ENCODE results near the gene USP5.
A peak's percentile ranks its signal among the peaks of the same experiment; 100 is the strongest.

USP5 gene

DNA sequence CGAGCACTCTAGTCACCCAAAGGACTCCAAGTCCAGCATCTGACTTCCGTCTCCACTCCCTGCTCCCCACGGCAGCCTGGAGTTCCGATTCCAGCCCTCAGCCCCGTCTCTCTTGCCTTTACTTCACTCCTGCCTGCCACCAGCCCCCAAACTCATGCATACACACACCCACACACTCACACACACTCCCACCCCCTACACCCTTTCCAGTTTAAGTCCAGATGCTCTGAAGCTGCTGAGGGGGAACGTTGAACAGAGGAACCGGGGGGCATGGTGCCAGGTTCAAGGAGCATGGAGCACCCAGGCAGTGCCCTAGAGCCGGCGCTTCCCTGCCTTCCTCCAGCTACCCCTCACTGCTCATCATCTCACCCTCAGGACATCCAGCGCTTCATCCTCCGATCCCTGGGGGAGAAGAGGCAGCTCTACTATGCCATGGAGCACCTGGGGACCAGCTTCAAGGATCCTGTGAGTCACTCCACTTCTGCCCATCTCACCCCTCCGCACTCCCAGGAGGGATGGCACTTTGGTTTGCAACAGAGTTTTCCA is 20.4 kb upstream of the USP5 start:
- Histone ChIP-seq H3K27ac (ENCODE audit: low read depth in 2 of 2, low read length in 2 of 2) (no peak overlapping the region), H3K36me3 (ENCODE audit: control insufficient read depth in 2 of 2, insufficient read depth in 2 of 2, low read length in 2 of 2) (peaks cover 0 to 3% of the 10 kb centered on the region in 2 donors), H3K9ac (ENCODE audit: low read depth in 1 of 2, low read length in 2 of 2) (no peak overlapping the region), H3K9me3 (ENCODE audit: control insufficient read depth in 2 of 2, low read length in 2 of 2) (no peaks in the 10 kb centered on the region), H3K4me3 (ENCODE audit: low read length in 2 of 2) (no peak overlapping the region), H3K27me3 (ENCODE audit: control insufficient read depth in 2 of 2, insufficient read depth in 2 of 2, low read length in 2 of 2) (peaks cover 18 to 19% of the 10 kb centered on the region in 2 donors), H3K4me1 (ENCODE audit: control insufficient read depth in 2 of 2, insufficient read depth in 2 of 2, low read length in 2 of 2) (peaks cover 9 to 11% of the 10 kb centered on the region in 2 donors)

GRCh38 chr12:6832125-6832524 is 19.8 kb upstream of the USP5 start:
- H3K4me3 ChIP-seq (ENCODE audit: low read length in 2 of 2), result no peak overlapping the region
- no peak overlapping the region for H3K27ac ChIP-seq (ENCODE audit: low read depth in 2 of 2, low read length in 2 of 2)
- H3K36me3 ChIP-seq (ENCODE audit: control insufficient read depth in 2 of 2, insufficient read depth in 2 of 2, low read length in 2 of 2), result peaks cover 0 to 3% of the 10 kb centered on the region in 2 donors
- no peaks in the 10 kb centered on the region for H3K9me3 ChIP-seq (ENCODE audit: control insufficient read depth in 2 of 2, low read length in 2 of 2)
- peaks cover 9 to 11% of the 10 kb centered on the region in 2 donors for H3K4me1 ChIP-seq (ENCODE audit: control insufficient read depth in 2 of 2, insufficient read depth in 2 of 2, low read length in 2 of 2)
- no peak overlapping the region for H3K9ac ChIP-seq (ENCODE audit: low read depth in 1 of 2, low read length in 2 of 2)
- peaks cover 18 to 19% of the 10 kb centered on the region in 2 donors for H3K27me3 ChIP-seq (ENCODE audit: control insufficient read depth in 2 of 2, insufficient read depth in 2 of 2, low read length in 2 of 2)

- Histone ChIP-seq H3K36me3 (ENCODE audit: control insufficient read depth in 2 of 2, insufficient read depth in 2 of 2, low read length in 2 of 2) (peaks cover 0 to 3% of the 10 kb centered on the region in 2 donors), H3K9me3 (ENCODE audit: control insufficient read depth in 2 of 2, low read length in 2 of 2) (no peaks in the 10 kb centered on the region), H3K9ac (ENCODE audit: low read depth in 1 of 2, low read length in 2 of 2) (no peak overlapping the region), H3K27me3 (ENCODE audit: control insufficient read depth in 2 of 2, insufficient read depth in 2 of 2, low read length in 2 of 2) (peaks cover 14 to 16% of the 10 kb centered on the region in 2 donors), H3K4me3 (ENCODE audit: low read length in 2 of 2) (no peak overlapping the region), H3K4me1 (ENCODE audit: control insufficient read depth in 2 of 2, insufficient read depth in 2 of 2, low read length in 2 of 2) (peaks cover 6 to 9% of the 10 kb centered on the region in 2 donors), H3K27ac (ENCODE audit: low read depth in 2 of 2, low read length in 2 of 2) (no peak overlapping the region)
Observed at GRCh38 chr12:6833189-6833890, 18.6 kb upstream of the USP5 start.

GRCh38 chr12:6834254-6834653 is 17.7 kb upstream of the USP5 start:
- Histone ChIP-seq H3K27me3 (ENCODE audit: control insufficient read depth in 2 of 2, insufficient read depth in 2 of 2, low read length in 2 of 2) (peaks cover 9% of the 10 kb centered on the region in 2 donors), H3K9me3 (ENCODE audit: control insufficient read depth in 2 of 2, low read length in 2 of 2) (no peaks in the 10 kb centered on the region), H3K36me3 (ENCODE audit: control insufficient read depth in 2 of 2, insufficient read depth in 2 of 2, low read length in 2 of 2) (peaks cover 0 to 3% of the 10 kb centered on the region in 2 donors), H3K27ac (ENCODE audit: low read depth in 2 of 2, low read length in 2 of 2) (no peak overlapping the region), H3K4me3 (ENCODE audit: low read length in 2 of 2) (no peak overlapping the region), H3K9ac (ENCODE audit: low read depth in 1 of 2, low read length in 2 of 2) (no peak overlapping the region), H3K4me1 (ENCODE audit: control insufficient read depth in 2 of 2, insufficient read depth in 2 of 2, low read length in 2 of 2) (peaks cover 2 to 7% of the 10 kb centered on the region in 2 donors)

DNA sequence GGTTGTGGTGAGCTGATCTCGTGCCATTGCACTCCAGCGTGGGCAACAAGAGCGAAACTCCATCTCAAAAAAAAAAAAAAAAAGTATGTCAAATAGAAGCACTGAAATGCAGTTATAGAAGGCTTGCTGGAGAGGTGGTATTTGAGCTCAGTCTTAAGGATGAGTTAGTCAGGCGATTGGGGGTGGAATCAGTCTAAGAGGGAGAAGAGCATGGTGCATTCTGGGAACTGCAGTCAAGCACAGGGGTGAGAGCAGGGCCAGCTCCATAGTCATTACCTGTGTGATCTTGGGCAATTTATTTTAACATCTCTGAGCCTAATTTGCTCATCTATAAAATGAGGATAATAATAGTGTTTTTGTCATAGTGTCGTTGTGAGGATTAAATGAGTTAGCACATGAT is 17.1 kb upstream of the USP5 start:
- no peak overlapping the region for H3K4me3 ChIP-seq (ENCODE audit: low read length in 2 of 2)
- H3K9me3 ChIP-seq (ENCODE audit: control insufficient read depth in 2 of 2, low read length in 2 of 2), result no peaks in the 10 kb centered on the region
- peaks cover 0 to 3% of the 10 kb centered on the region in 2 donors for H3K36me3 ChIP-seq (ENCODE audit: control insufficient read depth in 2 of 2, insufficient read depth in 2 of 2, low read length in 2 of 2)
- peaks cover 3 to 6% of the 10 kb centered on the region in 2 donors for H3K27me3 ChIP-seq (ENCODE audit: control insufficient read depth in 2 of 2, insufficient read depth in 2 of 2, low read length in 2 of 2)
- peaks cover 1 to 2% of the 10 kb centered on the region in 2 donors for H3K4me1 ChIP-seq (ENCODE audit: control insufficient read depth in 2 of 2, insufficient read depth in 2 of 2, low read length in 2 of 2)
- no peak overlapping the region for H3K9ac ChIP-seq (ENCODE audit: low read depth in 1 of 2, low read length in 2 of 2)
- H3K27ac ChIP-seq (ENCODE audit: low read depth in 2 of 2, low read length in 2 of 2), result no peak overlapping the region

- no peaks in the 10 kb centered on the region for H3K27me3 ChIP-seq (ENCODE audit: control insufficient read depth in 2 of 2, insufficient read depth in 2 of 2, low read length in 2 of 2)
- no peaks in the 10 kb centered on the region for H3K36me3 ChIP-seq (ENCODE audit: control insufficient read depth in 2 of 2, insufficient read depth in 2 of 2, low read length in 2 of 2)
- no peaks in the 10 kb centered on the region for H3K9me3 ChIP-seq (ENCODE audit: control insufficient read depth in 2 of 2, low read length in 2 of 2)
- no peak overlapping the region for H3K27ac ChIP-seq (ENCODE audit: low read depth in 2 of 2, low read length in 2 of 2)
- no peak overlapping the region for H3K4me3 ChIP-seq (ENCODE audit: low read length in 2 of 2)
- H3K4me1 ChIP-seq (ENCODE audit: control insufficient read depth in 2 of 2, insufficient read depth in 2 of 2, low read length in 2 of 2), result peaks cover 0 to 2% of the 10 kb centered on the region in 2 donors
- no peak overlapping the region for H3K9ac ChIP-seq (ENCODE audit: low read depth in 1 of 2, low read length in 2 of 2)
Observed at GRCh38 chr12:6836851-6837250, 15.1 kb upstream of the USP5 start.

DNA sequence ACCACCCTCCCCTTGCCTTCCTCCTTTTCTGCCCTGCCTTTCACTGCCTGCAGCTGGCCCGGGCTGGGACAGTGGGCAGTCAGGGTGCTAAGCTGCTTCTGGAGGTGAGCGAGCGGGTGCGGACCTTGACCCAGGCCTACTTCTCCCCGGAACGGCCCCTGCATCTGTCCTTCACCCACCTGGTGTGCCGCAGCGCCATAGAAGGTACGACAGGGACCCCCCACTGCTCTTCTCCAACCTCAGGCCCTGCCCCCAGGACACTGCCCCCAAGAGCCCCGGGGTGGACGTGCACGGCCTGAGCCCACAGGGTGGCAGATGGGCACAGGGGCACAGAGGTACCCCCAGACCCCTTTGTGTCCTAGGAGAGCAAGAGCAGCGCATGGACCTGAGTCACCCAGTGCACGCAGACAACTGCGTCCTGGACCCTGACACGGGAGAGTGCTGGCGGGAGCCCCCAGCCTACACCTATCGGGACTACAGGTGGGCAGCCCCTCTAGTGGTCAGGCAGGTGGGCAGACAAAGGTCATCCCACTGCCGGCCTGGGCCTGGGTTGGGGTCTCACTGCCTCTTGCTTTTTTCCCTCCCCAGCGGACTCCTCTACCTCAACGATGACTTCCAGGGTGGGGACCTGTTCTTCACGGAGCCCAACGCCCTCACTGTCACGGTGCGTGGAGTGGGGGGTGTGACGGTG is 14.4 kb upstream of the USP5 start:
- no peak overlapping the region for H3K27ac ChIP-seq (ENCODE audit: low read depth in 2 of 2, low read length in 2 of 2)
- no peaks in the 10 kb centered on the region for H3K9me3 ChIP-seq (ENCODE audit: control insufficient read depth in 2 of 2, low read length in 2 of 2)
- no peaks in the 10 kb centered on the region for H3K36me3 ChIP-seq (ENCODE audit: control insufficient read depth in 2 of 2, insufficient read depth in 2 of 2, low read length in 2 of 2)
- no peaks in the 10 kb centered on the region for H3K27me3 ChIP-seq (ENCODE audit: control insufficient read depth in 2 of 2, insufficient read depth in 2 of 2, low read length in 2 of 2)
- H3K9ac ChIP-seq (ENCODE audit: low read depth in 1 of 2, low read length in 2 of 2), result no peak overlapping the region
- no peak overlapping the region for H3K4me3 ChIP-seq (ENCODE audit: low read length in 2 of 2)
- peaks cover 0 to 2% of the 10 kb centered on the region in 2 donors for H3K4me1 ChIP-seq (ENCODE audit: control insufficient read depth in 2 of 2, insufficient read depth in 2 of 2, low read length in 2 of 2)

GRCh38 chr12:6838854-6839253 is 13.1 kb upstream of the USP5 start:
- H3K27me3 ChIP-seq (ENCODE audit: control insufficient read depth in 2 of 2, insufficient read depth in 2 of 2, low read length in 2 of 2), result no peaks in the 10 kb centered on the region
- H3K27ac ChIP-seq (ENCODE audit: low read depth in 2 of 2, low read length in 2 of 2), result no peak overlapping the region
- H3K4me3 ChIP-seq (ENCODE audit: low read length in 2 of 2), result no peak overlapping the region
- H3K9ac ChIP-seq (ENCODE audit: low read depth in 1 of 2, low read length in 2 of 2), result no peak overlapping the region
- no peaks in the 10 kb centered on the region for H3K9me3 ChIP-seq (ENCODE audit: control insufficient read depth in 2 of 2, low read length in 2 of 2)
- H3K36me3 ChIP-seq (ENCODE audit: control insufficient read depth in 2 of 2, insufficient read depth in 2 of 2, low read length in 2 of 2), result no peaks in the 10 kb centered on the region
- peaks cover 0 to 2% of the 10 kb centered on the region in 2 donors for H3K4me1 ChIP-seq (ENCODE audit: control insufficient read depth in 2 of 2, insufficient read depth in 2 of 2, low read length in 2 of 2)

GRCh38 chr12:6839482-6840201 is 12.3 kb upstream of the USP5 start:
- no peaks in the 10 kb centered on the region for H3K27me3 ChIP-seq (ENCODE audit: control insufficient read depth in 2 of 2, insufficient read depth in 2 of 2, low read length in 2 of 2)
- H3K4me1 ChIP-seq (ENCODE audit: control insufficient read depth in 2 of 2, insufficient read depth in 2 of 2, low read length in 2 of 2), result peaks cover 0 to 2% of the 10 kb centered on the region in 2 donors
- H3K9ac ChIP-seq (ENCODE audit: low read depth in 1 of 2, low read length in 2 of 2), result no peak overlapping the region
- peak overlapping the region in 1 of 2 donors; percentile 52 for H3K27ac ChIP-seq (ENCODE audit: low read depth in 2 of 2, low read length in 2 of 2)
- no peaks in the 10 kb centered on the region for H3K9me3 ChIP-seq (ENCODE audit: control insufficient read depth in 2 of 2, low read length in 2 of 2)
- no peak overlapping the region for H3K4me3 ChIP-seq (ENCODE audit: low read length in 2 of 2)
- H3K36me3 ChIP-seq (ENCODE audit: control insufficient read depth in 2 of 2, insufficient read depth in 2 of 2, low read length in 2 of 2), result no peaks in the 10 kb centered on the region

- H3K27ac ChIP-seq (ENCODE audit: low read depth in 2 of 2, low read length in 2 of 2), result peak overlapping the region in 1 of 2 donors; percentile 52
- no peaks in the 10 kb centered on the region for H3K36me3 ChIP-seq (ENCODE audit: control insufficient read depth in 2 of 2, insufficient read depth in 2 of 2, low read length in 2 of 2)
- H3K9ac ChIP-seq (ENCODE audit: low read depth in 1 of 2, low read length in 2 of 2), result no peak overlapping the region
- no peaks in the 10 kb centered on the region for H3K27me3 ChIP-seq (ENCODE audit: control insufficient read depth in 2 of 2, insufficient read depth in 2 of 2, low read length in 2 of 2)
- peaks cover 0 to 2% of the 10 kb centered on the region in 2 donors for H3K4me1 ChIP-seq (ENCODE audit: control insufficient read depth in 2 of 2, insufficient read depth in 2 of 2, low read length in 2 of 2)
- no peak overlapping the region for H3K4me3 ChIP-seq (ENCODE audit: low read length in 2 of 2)
- no peaks in the 10 kb centered on the region for H3K9me3 ChIP-seq (ENCODE audit: control insufficient read depth in 2 of 2, low read length in 2 of 2)
Observed at GRCh38 chr12:6840330-6840729, 11.6 kb upstream of the USP5 start.

All from mucosa of rectum (tissue), 2 donors.